ENCODE measurements around the gene PITPNM1.

GRCh38 chr11:67493548-67494370 is 11.4 kb downstream of the PITPNM1 start:
- TF ChIP-seq POLR2A (IDR thresholded peaks at IDR 0.05; ENCODE audit: low read depth, low read length) (no peak), POLR2AphosphoS5 (IDR thresholded peaks at IDR 0.05; ENCODE audit: low read depth, low read length) (no peak)

Data from GM12892 (cell line).